Testis (tissue), 2 donors: ENCODE measurements around the gene KRT7.

Source experiments
- CTCF ChIP-seq, 3 experiments: fragments of 450-650 bp in 2 of 3; fragments of 200-600 bp in 1 of 3; sonication (generic) in 1 of 3; IDR thresholded peaks; one replicate each; pipeline ENCODE4 v1.5.1; 2016 to 2019; ENCODE audit warnings: antibody characterized with exemption in 3 of 3, mild to moderate bottlenecking in 2 of 3, moderate library complexity in 1 of 3
- POLR2A ChIP-seq: fragments of 450-650 bp; IDR thresholded peaks from one replicate; pipeline ENCODE4 v1.6.1; 2017; ENCODE audit warnings: antibody characterized with exemption, mild to moderate bottlenecking, moderate library complexity

GRCh38 chr12:52249511-52250047, 16.5 kb downstream of the KRT7 start:
- TF ChIP-seq CTCF (IDR thresholded peaks at IDR 0.05) (no peak), POLR2A (no peak)
